K562 (cell line): ENCODE data around the gene CERS4. TPM values are rescaled to one million over a fixed set of nuclear protein-coding genes. Genes with fewer than 3 reads are reported as not detected.

Experiments used
- CC2D1A ChIP-seq: fragments of 450-650 bp; IDR thresholded peaks from 2 replicates; pipeline ENCODE4 v1.6.1; 2017; ENCODE audit warnings: mild to moderate bottlenecking
- CHD4 ChIP-seq: fragments of 200-600 bp; sonication (generic); IDR thresholded peaks from 3 replicates; pipeline ENCODE4 v1.6.1; 2012; ENCODE audit warnings: low read depth, mild to moderate bottlenecking, mixed read lengths, low read length, inconsistent platforms; ENCODE audit not compliant: insufficient read depth, insufficient replicate concordance, poor library complexity, severe bottlenecking
- KAT8 ChIP-seq: fragments of 450-650 bp; IDR thresholded peaks from 2 replicates; pipeline ENCODE4 v1.6.1; 2016; ENCODE audit warnings: low read depth, mild to moderate bottlenecking
- PHF20 ChIP-seq: fragments of 450-650 bp; IDR thresholded peaks from 2 replicates; pipeline ENCODE4 v1.6.1; 2018; ENCODE audit not compliant: partially characterized antibody
- PYGO2 ChIP-seq: fragments of 450-650 bp; IDR thresholded peaks from 2 replicates; pipeline ENCODE4 v1.6.1; 2016; ENCODE audit warnings: mild to moderate bottlenecking, missing genetic modification characterization, moderate library complexity, missing compliant biosample characterization
- SMAD4 ChIP-seq: fragments of 250-450 bp; sonication (Bioruptor Pico); conservative IDR thresholded peaks from 2 replicates; pipeline ENCODE4 v1.8.0; 2021; ENCODE audit warnings: inconsistent platforms, mild to moderate bottlenecking, moderate library complexity
- SMARCE1 ChIP-seq: fragments of 450-650 bp; IDR thresholded peaks from 2 replicates; pipeline ENCODE4 v1.7.1; 2016; ENCODE audit warnings: mild to moderate bottlenecking
- TCF7 ChIP-seq: sonication (generic); IDR thresholded peaks from 2 replicates; pipeline ENCODE4 v1.6.1; 2016; ENCODE audit warnings: antibody characterized with exemption, borderline replicate concordance
- polyA plus RNA-seq, 8 experiments: library from polyadenylated mRNA; depleted of rRNA in 4 of 8; stranded (reverse) in 5 of 8; unstranded in 3 of 8; fragments of >200 nt; fragmentation: Nextera tagmentation in 2 of 8; fragmentation: Illumina TruSeq in 1 of 8; extraction: Ambion mirVana in 2 of 8; extraction: Trizol in 1 of 8; gene quantifications; 2 replicates each; pipeline versions ENCODE4 v1.2.1 to v1.2.3, GENCODE V29; 2011 to 2014; ENCODE audit warnings: inconsistent platforms in 1 of 8, missing spikeins in 1 of 8
- total RNA-seq, 7 experiments: library from RNA; depleted of rRNA in 6 of 7; stranded (reverse); fragments of >200 nt in 6 of 7; fragmentation: Illumina TruSeq in 2 of 7; extraction: Trizol in 2 of 7; gene quantifications; 2 replicates each; pipeline versions ENCODE4 v1.2.1 to v1.2.3, GENCODE V29; 2011 to 2021; ENCODE audit warnings: low replicate concordance in 1 of 7
- TF ChIP-seq, protein P1 (sequence below): fragments of 450-650 bp; IDR thresholded peaks from 2 replicates; pipeline ENCODE4 v1.6.1; 2016; ENCODE audit warnings: mild to moderate bottlenecking, moderate library complexity
- TF ChIP-seq, protein P2 (sequence below): fragments of 450-650 bp; IDR thresholded peaks from 2 replicates; pipeline ENCODE4 v1.6.1; 2016
- TF ChIP-seq, protein P3 (sequence below): fragments of 250-450 bp; sonication (Bioruptor Pico); IDR thresholded peaks from 2 replicates; pipeline ENCODE4 v1.4.0; 2020; ENCODE audit warnings: mild to moderate bottlenecking, moderate library complexity

The CERS4 gene
- total and polyA plus RNA-seq, 9 of the 15 experiments (the other 6 are each of a cell fraction or from before 2014, with no cell fraction given) = 0.14 to 4.4 (median 2.9) TPM; not detected in 1

DNA sequence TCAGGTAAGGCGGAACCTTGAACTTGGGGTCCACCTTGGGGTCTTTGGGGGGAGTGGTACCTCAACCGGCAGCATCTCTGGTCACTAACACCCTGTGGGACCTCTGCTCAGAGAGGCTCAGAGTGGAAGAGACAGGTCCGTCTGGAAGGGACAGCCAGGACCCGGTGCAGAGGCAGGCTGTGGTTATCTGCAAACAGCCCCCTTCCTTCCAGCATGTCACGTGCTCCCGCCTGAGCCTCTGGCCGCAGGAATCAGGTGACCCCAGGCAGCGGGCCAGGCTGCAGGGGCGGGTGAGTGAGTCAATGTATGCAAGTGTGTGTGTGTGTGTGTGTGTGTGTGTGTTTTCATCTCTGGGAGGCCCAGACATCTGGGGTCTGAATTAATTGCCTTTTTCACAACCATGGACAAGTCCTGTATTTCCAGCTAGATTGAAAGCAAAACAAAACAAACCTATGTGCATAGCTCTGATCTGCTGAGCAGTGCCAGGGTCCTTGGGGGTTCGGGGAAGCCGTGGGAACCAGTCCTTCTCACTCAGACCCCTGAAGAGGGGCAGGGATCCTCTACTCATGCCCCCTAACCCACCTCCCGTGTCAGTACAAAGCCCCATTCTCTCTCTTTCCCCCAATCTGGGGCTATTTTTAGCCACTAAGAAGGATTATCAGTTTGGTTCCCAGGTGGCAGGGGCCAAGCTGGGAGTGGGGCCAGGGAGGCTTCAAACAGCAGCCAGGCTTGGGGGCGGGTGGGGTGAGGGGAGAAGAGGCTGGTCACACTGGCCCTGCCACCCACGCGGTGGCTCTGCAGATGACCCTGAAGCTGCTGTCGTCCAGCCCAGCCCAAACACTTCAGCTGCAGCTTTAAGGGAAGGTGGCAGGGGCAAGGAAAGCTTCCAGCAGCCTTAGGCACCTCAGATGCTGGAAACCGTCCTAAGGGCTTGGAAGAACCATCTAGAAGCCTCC, 31.4 kb downstream of the CERS4 start (continued):
- TF ChIP-seq, protein P1, sequence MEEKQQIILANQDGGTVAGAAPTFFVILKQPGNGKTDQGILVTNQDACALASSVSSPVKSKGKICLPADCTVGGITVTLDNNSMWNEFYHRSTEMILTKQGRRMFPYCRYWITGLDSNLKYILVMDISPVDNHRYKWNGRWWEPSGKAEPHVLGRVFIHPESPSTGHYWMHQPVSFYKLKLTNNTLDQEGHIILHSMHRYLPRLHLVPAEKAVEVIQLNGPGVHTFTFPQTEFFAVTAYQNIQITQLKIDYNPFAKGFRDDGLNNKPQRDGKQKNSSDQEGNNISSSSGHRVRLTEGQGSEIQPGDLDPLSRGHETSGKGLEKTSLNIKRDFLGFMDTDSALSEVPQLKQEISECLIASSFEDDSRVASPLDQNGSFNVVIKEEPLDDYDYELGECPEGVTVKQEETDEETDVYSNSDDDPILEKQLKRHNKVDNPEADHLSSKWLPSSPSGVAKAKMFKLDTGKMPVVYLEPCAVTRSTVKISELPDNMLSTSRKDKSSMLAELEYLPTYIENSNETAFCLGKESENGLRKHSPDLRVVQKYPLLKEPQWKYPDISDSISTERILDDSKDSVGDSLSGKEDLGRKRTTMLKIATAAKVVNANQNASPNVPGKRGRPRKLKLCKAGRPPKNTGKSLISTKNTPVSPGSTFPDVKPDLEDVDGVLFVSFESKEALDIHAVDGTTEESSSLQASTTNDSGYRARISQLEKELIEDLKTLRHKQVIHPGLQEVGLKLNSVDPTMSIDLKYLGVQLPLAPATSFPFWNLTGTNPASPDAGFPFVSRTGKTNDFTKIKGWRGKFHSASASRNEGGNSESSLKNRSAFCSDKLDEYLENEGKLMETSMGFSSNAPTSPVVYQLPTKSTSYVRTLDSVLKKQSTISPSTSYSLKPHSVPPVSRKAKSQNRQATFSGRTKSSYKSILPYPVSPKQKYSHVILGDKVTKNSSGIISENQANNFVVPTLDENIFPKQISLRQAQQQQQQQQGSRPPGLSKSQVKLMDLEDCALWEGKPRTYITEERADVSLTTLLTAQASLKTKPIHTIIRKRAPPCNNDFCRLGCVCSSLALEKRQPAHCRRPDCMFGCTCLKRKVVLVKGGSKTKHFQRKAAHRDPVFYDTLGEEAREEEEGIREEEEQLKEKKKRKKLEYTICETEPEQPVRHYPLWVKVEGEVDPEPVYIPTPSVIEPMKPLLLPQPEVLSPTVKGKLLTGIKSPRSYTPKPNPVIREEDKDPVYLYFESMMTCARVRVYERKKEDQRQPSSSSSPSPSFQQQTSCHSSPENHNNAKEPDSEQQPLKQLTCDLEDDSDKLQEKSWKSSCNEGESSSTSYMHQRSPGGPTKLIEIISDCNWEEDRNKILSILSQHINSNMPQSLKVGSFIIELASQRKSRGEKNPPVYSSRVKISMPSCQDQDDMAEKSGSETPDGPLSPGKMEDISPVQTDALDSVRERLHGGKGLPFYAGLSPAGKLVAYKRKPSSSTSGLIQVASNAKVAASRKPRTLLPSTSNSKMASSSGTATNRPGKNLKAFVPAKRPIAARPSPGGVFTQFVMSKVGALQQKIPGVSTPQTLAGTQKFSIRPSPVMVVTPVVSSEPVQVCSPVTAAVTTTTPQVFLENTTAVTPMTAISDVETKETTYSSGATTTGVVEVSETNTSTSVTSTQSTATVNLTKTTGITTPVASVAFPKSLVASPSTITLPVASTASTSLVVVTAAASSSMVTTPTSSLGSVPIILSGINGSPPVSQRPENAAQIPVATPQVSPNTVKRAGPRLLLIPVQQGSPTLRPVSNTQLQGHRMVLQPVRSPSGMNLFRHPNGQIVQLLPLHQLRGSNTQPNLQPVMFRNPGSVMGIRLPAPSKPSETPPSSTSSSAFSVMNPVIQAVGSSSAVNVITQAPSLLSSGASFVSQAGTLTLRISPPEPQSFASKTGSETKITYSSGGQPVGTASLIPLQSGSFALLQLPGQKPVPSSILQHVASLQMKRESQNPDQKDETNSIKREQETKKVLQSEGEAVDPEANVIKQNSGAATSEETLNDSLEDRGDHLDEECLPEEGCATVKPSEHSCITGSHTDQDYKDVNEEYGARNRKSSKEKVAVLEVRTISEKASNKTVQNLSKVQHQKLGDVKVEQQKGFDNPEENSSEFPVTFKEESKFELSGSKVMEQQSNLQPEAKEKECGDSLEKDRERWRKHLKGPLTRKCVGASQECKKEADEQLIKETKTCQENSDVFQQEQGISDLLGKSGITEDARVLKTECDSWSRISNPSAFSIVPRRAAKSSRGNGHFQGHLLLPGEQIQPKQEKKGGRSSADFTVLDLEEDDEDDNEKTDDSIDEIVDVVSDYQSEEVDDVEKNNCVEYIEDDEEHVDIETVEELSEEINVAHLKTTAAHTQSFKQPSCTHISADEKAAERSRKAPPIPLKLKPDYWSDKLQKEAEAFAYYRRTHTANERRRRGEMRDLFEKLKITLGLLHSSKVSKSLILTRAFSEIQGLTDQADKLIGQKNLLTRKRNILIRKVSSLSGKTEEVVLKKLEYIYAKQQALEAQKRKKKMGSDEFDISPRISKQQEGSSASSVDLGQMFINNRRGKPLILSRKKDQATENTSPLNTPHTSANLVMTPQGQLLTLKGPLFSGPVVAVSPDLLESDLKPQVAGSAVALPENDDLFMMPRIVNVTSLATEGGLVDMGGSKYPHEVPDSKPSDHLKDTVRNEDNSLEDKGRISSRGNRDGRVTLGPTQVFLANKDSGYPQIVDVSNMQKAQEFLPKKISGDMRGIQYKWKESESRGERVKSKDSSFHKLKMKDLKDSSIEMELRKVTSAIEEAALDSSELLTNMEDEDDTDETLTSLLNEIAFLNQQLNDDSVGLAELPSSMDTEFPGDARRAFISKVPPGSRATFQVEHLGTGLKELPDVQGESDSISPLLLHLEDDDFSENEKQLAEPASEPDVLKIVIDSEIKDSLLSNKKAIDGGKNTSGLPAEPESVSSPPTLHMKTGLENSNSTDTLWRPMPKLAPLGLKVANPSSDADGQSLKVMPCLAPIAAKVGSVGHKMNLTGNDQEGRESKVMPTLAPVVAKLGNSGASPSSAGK = peak; percentile 70
- TF ChIP-seq PHF20 (peak; percentile 52), PYGO2 (tag) (no peak), CC2D1A (0 out of 2 replicates have a peak, but pooled peaks have one; percentile 47), SMARCE1 (peak; percentile 98), TCF7 (peak; percentile 61; the same call in 1 of the 2 replicates), KAT8 (no peak), CHD4 (no peak), SMAD4 (CRISPR knock-in tag) (peak; percentile 86)
- TF ChIP-seq, protein P2, sequence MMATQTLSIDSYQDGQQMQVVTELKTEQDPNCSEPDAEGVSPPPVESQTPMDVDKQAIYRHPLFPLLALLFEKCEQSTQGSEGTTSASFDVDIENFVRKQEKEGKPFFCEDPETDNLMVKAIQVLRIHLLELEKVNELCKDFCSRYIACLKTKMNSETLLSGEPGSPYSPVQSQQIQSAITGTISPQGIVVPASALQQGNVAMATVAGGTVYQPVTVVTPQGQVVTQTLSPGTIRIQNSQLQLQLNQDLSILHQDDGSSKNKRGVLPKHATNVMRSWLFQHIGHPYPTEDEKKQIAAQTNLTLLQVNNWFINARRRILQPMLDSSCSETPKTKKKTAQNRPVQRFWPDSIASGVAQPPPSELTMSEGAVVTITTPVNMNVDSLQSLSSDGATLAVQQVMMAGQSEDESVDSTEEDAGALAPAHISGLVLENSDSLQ = peak; percentile 67
- TF ChIP-seq, protein P3, sequence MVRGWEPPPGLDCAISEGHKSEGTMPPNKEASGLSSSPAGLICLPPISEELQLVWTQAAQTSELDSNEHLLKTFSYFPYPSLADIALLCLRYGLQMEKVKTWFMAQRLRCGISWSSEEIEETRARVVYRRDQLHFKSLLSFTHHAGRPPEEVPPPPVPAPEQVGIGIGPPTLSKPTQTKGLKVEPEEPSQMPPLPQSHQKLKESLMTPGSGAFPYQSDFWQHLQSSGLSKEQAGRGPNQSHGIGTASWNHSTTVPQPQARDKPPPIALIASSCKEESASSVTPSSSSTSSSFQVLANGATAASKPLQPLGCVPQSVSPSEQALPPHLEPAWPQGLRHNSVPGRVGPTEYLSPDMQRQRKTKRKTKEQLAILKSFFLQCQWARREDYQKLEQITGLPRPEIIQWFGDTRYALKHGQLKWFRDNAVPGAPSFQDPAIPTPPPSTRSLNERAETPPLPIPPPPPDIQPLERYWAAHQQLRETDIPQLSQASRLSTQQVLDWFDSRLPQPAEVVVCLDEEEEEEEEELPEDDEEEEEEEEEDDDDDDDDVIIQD (CRISPR knock-in tag) = no peak
